ENCODE measurements around the gene SOX8.

The SOX8 gene

GRCh38 chr16:1026784-1027500, 45.4 kb downstream of the SOX8 start:
- no peak for TF ChIP-seq CTCF (conservative IDR thresholded peaks at IDR 0.05)
- no peak overlapping the region for H3K27ac ChIP-seq

GRCh38 chr16:1027501-1027815, 45.9 kb downstream of the SOX8 start:
- no peak for TF ChIP-seq CTCF (conservative IDR thresholded peaks at IDR 0.05)
- H3K27ac ChIP-seq, result no peak overlapping the region

GRCh38 chr16:1028056-1028455, 46.5 kb downstream of the SOX8 start:
- no peak overlapping the region for H3K27ac ChIP-seq
- TF ChIP-seq CTCF (conservative IDR thresholded peaks at IDR 0.05), result no peak

GRCh38 chr16:1028524-1029258, 47.1 kb downstream of the SOX8 start:
- peak; percentile 57 for TF ChIP-seq CTCF (conservative IDR thresholded peaks at IDR 0.05)
- no peak overlapping the region for H3K27ac ChIP-seq

- H3K27ac ChIP-seq, result no peak overlapping the region
- no peak; the same call in 1 of the 2 replicates for TF ChIP-seq CTCF (conservative IDR thresholded peaks at IDR 0.05)
Measured at GRCh38 chr16:1029259-1029545, 47.6 kb downstream of the SOX8 start.

GRCh38 chr16:1030473-1030901, 48.9 kb downstream of the SOX8 start:
- no peak overlapping the region for H3K27ac ChIP-seq
- TF ChIP-seq CTCF (conservative IDR thresholded peaks at IDR 0.05), result no peak

- no peak for TF ChIP-seq CTCF (conservative IDR thresholded peaks at IDR 0.05)
- H3K27ac ChIP-seq, result no peak overlapping the region
Measured at GRCh38 chr16:1031666-1032065, 50.1 kb downstream of the SOX8 start.
